H1 (cell line): Measurements from ENCODE around the gene MAGI1. TPM values are rescaled to one million over a fixed set of nuclear protein-coding genes. Genes with fewer than 3 reads are reported as not detected.

ENCODE experiments used
- GTF2F1 ChIP-seq: IDR thresholded peaks from 2 replicates; pipeline ENCODE4 v1.6.1; 2012; ENCODE audit warnings: low read depth, low read length, improper control_type of control experiment, borderline replicate concordance
- KDM1A ChIP-seq: fragments of 200-600, 300-600 bp; sonication (generic); IDR thresholded peaks from 2 replicates; pipeline ENCODE4 v1.7.1; 2016; ENCODE audit warnings: mild to moderate bottlenecking, low read length, borderline replicate concordance
- NANOG ChIP-seq: IDR thresholded peaks from 2 replicates; pipeline ENCODE4 v1.6.1; 2011; ENCODE audit warnings: low read length, low read depth, mild to moderate bottlenecking, inconsistent platforms; ENCODE audit not compliant: insufficient read depth, poor library complexity, severe bottlenecking
- polyA plus RNA-seq, 7 experiments: library from polyadenylated mRNA; depleted of rRNA in 3 of 7; stranded (reverse) in 5 of 7; unstranded in 2 of 7; fragments of >200 nt in 5 of 7; fragments of 200-250 nt in 2 of 7; gene quantifications; 1 replicate in 5 of 7; 2 replicates in 1 of 7; 4 replicates in 1 of 7; pipeline versions ENCODE4 v1.2.1 to v1.2.3, GENCODE V29; 2011 to 2013; ENCODE audit warnings: missing spikeins in 2 of 7, mixed read lengths in 2 of 7
- total RNA-seq: library from RNA; stranded (reverse); fragmentation: NEBNext Ultra II Directional; extraction: Animal tissue kit (Norgen Biotek cat#: 25700); gene quantifications from 2 replicates; pipeline ENCODE4 v1.2.1, GENCODE V29; 2021

MAGI1 gene
- total and polyA plus RNA-seq, 2 of the 8 experiments (the other 6 are each of a cell fraction or from before 2014, with no cell fraction given), result 19.8 to 78.0 TPM

GRCh38 chr3:65879372-65879771 lies 159.3 kb downstream of the MAGI1 start (continued):
- TF ChIP-seq KDM1A (peak; percentile 89), NANOG (no peak), GTF2F1 (no peak)
